Dendritic cell treated with granulocyte-macrophage colony-stimulating factor and Interleukin-4, amounts not matched to agents 40 ng/mL and 50 ng/mL, for 4 days (primary cell): ENCODE measurements around the gene FNIP1.

Experiments
- H3K27ac Mint-ChIP-seq: one replicate; pipeline ENCODE4 v1.8.0; 2022; ENCODE audit warnings: mild to moderate bottlenecking, mixed read lengths
- H3K27me3 Mint-ChIP-seq: one replicate; pipeline ENCODE4 v1.8.0; 2022; ENCODE audit warnings: mild to moderate bottlenecking, mixed read lengths
- H3K36me3 Mint-ChIP-seq: one replicate; pipeline ENCODE4 v1.8.0; 2022; ENCODE audit warnings: low read depth, mixed read lengths
- H3K4me1 Mint-ChIP-seq: one replicate; pipeline ENCODE4 v1.8.0; 2022; ENCODE audit warnings: low read depth, mixed read lengths
- H3K4me3 Mint-ChIP-seq: one replicate; pipeline ENCODE4 v1.8.0; 2022; ENCODE audit warnings: mild to moderate bottlenecking, moderate library complexity, mixed read lengths
- H3K9me3 Mint-ChIP-seq: one replicate; pipeline ENCODE4 v1.8.0; 2022; ENCODE audit warnings: mixed read lengths
- intact Hi-C: fragments of 100-400 bp; cut with micrococcal nuclease; formaldehyde crosslinking; loops from one replicate; pipeline ENCODE4 v1.15.0; 2022

The FNIP1 gene

GRCh38 chr5:131644822-131645221, 152.0 kb downstream of the FNIP1 start:
- Mint-ChIP-seq H3K36me3 (peaks cover 27% of the 10 kb centered on the region), H3K27ac (no peak overlapping the region), H3K4me3 (no peak overlapping the region)

DNA sequence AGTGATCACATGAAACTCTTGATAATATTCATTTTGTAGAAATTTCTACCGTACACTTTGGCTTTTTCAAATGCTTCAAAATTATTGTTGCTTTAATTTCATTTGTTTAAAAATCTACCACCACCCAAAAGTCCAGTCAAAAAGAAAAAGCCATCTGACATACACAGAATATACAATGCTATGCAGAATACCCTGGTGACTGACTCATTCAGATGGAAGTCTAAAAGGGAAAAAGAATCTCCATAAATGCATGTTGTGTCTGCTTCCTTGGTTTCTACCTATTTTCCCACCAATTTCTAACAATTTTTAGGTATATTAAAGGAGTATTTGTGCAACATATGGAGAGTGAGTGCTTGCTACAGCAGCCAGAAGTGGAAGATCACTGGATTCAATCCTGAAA, 152.4 kb downstream of the FNIP1 start:
- Mint-ChIP-seq H3K27me3 (no peaks in the 10 kb centered on the region), H3K27ac (no peak overlapping the region), H3K4me3 (no peak overlapping the region), H3K4me1 (peaks cover 20% of the 10 kb centered on the region), H3K9me3 (no peaks in the 10 kb centered on the region), H3K36me3 (peaks cover 23% of the 10 kb centered on the region)
- intact Hi-C loops = loop anchor here (1.0 kb wide), 1 partner anchor 8 kb away; no protein-coding TSS in a partner anchor

More at GRCh38 chr5:131644822-131645221, 152.0 kb downstream of the FNIP1 start:
- H3K27me3 Mint-ChIP-seq = no peaks in the 10 kb centered on the region
- no peaks in the 10 kb centered on the region for H3K9me3 Mint-ChIP-seq
- peaks cover 20% of the 10 kb centered on the region for H3K4me1 Mint-ChIP-seq
- intact Hi-C loops = loop anchor here (1.0 kb wide), 1 partner anchor 9 kb away; no protein-coding TSS in a partner anchor

DNA sequence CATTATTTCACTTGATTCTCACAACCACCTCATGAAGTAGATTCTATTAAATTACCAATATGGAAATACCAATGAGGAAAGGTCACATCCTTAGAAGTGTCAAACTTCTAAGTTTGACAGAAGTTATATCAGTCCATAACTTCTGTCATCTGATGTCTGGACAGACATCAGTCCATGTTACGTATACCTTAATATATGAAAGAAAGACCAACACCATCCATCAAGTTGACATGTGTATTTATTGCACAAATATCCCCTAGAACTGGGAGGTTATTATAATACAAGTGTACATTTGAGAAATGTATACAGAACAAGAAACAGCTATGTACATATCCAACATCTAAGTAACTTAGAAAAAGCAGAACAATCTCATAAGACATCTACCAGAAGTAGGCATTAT, 155.3 kb downstream of the FNIP1 start:
- Mint-ChIP-seq H3K27me3 (no peaks in the 10 kb centered on the region), H3K4me3 (no peak overlapping the region), H3K4me1 (peaks cover 6% of the 10 kb centered on the region), H3K9me3 (no peaks in the 10 kb centered on the region), H3K36me3 (peaks cover 15% of the 10 kb centered on the region), H3K27ac (no peak overlapping the region)
- intact Hi-C loops = no loop called here

DNA sequence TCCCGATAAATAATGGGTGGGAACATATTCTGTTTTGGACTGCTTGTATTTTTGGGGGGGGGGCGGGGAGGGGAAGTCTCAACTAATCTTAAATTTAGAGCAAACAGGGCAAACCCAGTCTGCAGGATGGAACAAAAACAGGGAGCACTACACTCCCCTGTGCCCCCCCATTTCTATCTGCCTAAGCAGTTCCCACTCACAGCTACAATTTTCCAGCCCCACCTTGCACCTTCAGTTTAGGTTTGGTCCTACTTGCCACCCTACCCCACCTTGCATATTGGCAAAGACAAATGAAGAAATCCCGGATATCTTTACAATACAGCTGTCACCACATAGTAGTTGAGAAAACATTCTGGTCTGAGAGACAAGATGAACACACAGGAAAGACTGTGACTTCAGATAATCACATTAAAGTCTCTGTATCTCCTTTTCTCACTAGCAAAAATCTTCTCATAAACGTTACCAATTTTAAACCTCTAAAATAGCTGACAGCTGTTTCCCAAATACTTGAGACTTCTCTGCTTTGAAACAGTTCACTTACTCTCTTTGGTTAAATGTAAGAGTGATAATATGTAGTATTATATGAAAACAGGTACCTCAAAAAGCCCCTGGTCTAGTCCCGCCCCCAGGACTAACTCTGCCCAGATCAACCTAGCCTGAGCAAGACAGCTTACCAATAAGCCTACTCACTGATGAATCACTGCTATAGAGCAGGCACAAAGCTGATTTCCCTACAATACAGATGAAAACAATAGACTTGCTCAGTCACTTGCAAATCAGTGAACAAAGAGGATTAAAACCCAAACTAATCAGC, 156.6 kb downstream of the FNIP1 start:
- H3K4me3 Mint-ChIP-seq = no peak overlapping the region
- no peaks in the 10 kb centered on the region for H3K27me3 Mint-ChIP-seq
- peaks cover 12% of the 10 kb centered on the region for H3K36me3 Mint-ChIP-seq

DNA sequence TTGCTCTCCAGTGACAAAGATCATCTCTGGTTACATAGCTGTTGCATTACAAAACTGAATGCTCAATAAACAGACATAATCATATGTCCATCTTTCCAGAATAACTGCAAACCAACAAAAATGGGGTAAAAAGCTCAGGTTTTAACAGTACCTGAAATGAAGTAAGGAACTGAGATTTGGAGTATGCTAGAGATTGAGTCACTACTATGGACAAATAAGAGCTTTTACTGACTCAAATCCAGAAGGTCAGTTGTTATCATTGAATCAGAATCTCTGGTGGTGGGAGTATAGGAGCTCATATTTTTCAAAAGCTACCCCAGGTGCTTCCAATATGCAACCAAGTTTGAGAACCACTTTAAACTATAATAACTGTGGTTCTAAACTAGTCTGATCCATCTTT, 157.7 kb downstream of the FNIP1 start:
- Mint-ChIP-seq H3K27me3 (no peaks in the 10 kb centered on the region), H3K4me1 (peaks cover 8% of the 10 kb centered on the region), H3K9me3 (no peaks in the 10 kb centered on the region), H3K36me3 (peaks cover 10% of the 10 kb centered on the region), H3K4me3 (no peak overlapping the region), H3K27ac (no peak overlapping the region)
- intact Hi-C loops = no loop called here

More for the DNA sequence above, 156.6 kb downstream of the FNIP1 start:
- peaks cover 8% of the 10 kb centered on the region for H3K4me1 Mint-ChIP-seq
- no peaks in the 10 kb centered on the region for H3K9me3 Mint-ChIP-seq
- no peak overlapping the region for H3K27ac Mint-ChIP-seq
- intact Hi-C loops = no loop called here

- peaks cover 15% of the 10 kb centered on the region for H3K36me3 Mint-ChIP-seq
- no peaks in the 10 kb centered on the region for H3K9me3 Mint-ChIP-seq
- H3K4me1 Mint-ChIP-seq = peaks cover 8% of the 10 kb centered on the region
- intact Hi-C loops = no loop called here
- no peak overlapping the region for H3K27ac Mint-ChIP-seq
- no peaks in the 10 kb centered on the region for H3K27me3 Mint-ChIP-seq
- no peak overlapping the region for H3K4me3 Mint-ChIP-seq
These were observed 159.1 kb downstream of the FNIP1 start for GRCh38 chr5:131637694-131638093.

- intact Hi-C loops = loop anchor here (1.0 to 2.0 kb wide), 2 partner anchors 8 to 161 kb away; partner anchors contain the start of gene FNIP1
- Mint-ChIP-seq H3K9me3 (no peaks in the 10 kb centered on the region), H3K36me3 (peaks cover 15% of the 10 kb centered on the region), H3K4me3 (peak overlapping the region; percentile 93), H3K27me3 (no peaks in the 10 kb centered on the region), H3K27ac (peak overlapping the region; percentile 98), H3K4me1 (peaks cover 8% of the 10 kb centered on the region)
These were observed 160.9 kb downstream of the FNIP1 start for GRCh38 chr5:131635684-131636572.

DNA sequence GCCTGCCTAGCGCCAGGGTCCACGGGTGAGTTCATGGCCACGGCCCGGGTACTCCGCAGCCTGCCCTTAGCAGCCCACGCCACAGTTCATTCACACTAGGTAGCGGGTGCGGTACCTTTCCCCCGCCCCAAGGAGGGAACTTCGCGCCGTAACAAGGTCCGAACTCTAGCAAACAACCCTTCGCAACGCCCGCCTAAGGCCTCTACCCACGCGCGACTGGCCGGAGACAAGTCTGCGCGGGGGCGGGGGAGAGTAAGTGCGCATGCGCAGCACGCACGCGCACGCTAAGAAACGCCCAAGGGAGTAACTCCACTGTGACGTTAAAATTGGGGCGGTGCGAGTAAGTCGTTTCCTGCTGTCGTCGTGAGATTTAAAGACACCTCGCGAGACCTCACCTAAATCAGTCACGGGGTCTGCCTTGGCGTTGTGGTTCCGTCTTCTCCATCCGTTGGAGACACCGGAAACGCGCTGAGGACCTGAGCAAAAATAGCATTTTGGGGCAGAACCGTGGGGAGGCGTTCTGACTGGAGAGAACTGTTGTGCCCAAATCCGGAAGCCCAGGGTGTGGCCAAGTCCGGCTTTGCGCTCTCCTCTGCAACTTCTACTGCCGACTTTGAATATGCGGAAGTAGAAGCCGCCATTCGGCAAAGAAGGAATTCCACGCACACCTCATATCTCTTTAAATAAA, 161.7 kb downstream of the FNIP1 start, which contains the start of gene RAPGEF6:
TSS of gene RAPGEF6 (minus strand) at position 234 of the 688 bp plus-strand sequence. CDS start at position 35, 199 bp downstream.
- Mint-ChIP-seq H3K27me3 (no peaks in the 10 kb centered on the region), H3K4me1 (peaks cover 8% of the 10 kb centered on the region), H3K27ac (peak within 1 kb of the TSS; percentile 98), H3K9me3 (no peaks in the 10 kb centered on the region), H3K36me3 (peaks cover 15% of the 10 kb centered on the region), H3K4me3 (peak within 1 kb of the TSS; percentile 93)
- intact Hi-C loops = loop anchor here (2.0 kb wide), 1 partner anchor 162 kb away; the partner anchor contains the start of gene FNIP1

DNA sequence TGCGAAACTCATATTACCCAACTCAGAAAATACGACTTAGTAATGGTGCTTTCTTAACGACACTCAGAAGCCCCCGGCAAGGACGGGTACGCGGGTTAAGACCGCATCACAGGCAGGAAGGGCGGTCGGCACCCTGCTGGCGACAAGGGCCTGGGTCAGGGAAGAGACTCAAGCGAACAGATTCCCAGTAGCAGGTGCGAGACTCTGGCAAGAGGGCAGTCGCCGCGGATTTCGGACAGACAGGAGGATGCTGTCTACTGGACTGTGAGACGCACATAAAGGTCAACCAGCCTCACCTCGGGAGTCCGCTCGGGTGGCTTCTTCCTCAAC, 162.2 kb downstream of the FNIP1 start:
- no peaks in the 10 kb centered on the region for H3K9me3 Mint-ChIP-seq
- H3K27me3 Mint-ChIP-seq = no peaks in the 10 kb centered on the region
- peaks cover 15% of the 10 kb centered on the region for H3K36me3 Mint-ChIP-seq
- H3K4me3 Mint-ChIP-seq = peak overlapping the region; percentile 93
- intact Hi-C loops = loop anchor here (2.0 kb wide), 1 partner anchor 162 kb away; the partner anchor contains the start of gene FNIP1
- peaks cover 8% of the 10 kb centered on the region for H3K4me1 Mint-ChIP-seq
- H3K27ac Mint-ChIP-seq = peak overlapping the region; percentile 98

- Mint-ChIP-seq H3K36me3 (peaks cover 19% of the 10 kb centered on the region), H3K27me3 (no peaks in the 10 kb centered on the region), H3K4me3 (peak overlapping the region; percentile 93), H3K27ac (peak overlapping the region; percentile 98), H3K9me3 (no peaks in the 10 kb centered on the region), H3K4me1 (peaks cover 11% of the 10 kb centered on the region)
- intact Hi-C loops = loop anchor here (2.0 kb wide), 1 partner anchor 163 kb away; the partner anchor contains the start of gene FNIP1
These were observed 162.6 kb downstream of the FNIP1 start for GRCh38 chr5:131634238-131634637.

- Mint-ChIP-seq H3K9me3 (no peaks in the 10 kb centered on the region), H3K4me3 (peak overlapping the region; percentile 93)
These were observed 163.0 kb downstream of the FNIP1 start for GRCh38 chr5:131633830-131634229.

DNA sequence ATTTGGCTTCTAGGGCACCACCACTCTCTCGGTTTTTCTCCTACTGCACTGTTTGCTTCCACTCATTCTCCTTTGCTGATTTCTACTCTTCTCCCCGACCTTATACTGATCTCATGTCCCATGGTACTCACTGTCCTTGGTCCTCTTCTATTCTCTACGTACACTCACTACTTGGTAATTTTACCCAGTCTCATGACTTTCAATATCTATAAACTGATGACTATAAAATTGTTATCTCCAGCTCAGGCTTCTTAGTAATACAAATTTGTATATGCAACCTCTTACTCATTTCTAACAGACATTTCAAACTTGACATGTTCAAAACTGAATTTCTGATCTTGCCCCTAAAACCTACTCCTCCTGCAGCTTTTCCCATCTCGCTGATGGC, 165.9 kb downstream of the FNIP1 start:
- intact Hi-C loops = no loop called here
- Mint-ChIP-seq H3K4me1 (peaks cover 8% of the 10 kb centered on the region), H3K27me3 (no peaks in the 10 kb centered on the region)

More at GRCh38 chr5:131633830-131634229, 163.0 kb downstream of the FNIP1 start:
- peaks cover 23% of the 10 kb centered on the region for H3K36me3 Mint-ChIP-seq
- H3K4me1 Mint-ChIP-seq = peaks cover 15% of the 10 kb centered on the region
- H3K27me3 Mint-ChIP-seq = no peaks in the 10 kb centered on the region
- peak overlapping the region; percentile 98 for H3K27ac Mint-ChIP-seq
- intact Hi-C loops = loop anchor here (2.0 kb wide), 1 partner anchor 163 kb away; the partner anchor contains the start of gene FNIP1

DNA sequence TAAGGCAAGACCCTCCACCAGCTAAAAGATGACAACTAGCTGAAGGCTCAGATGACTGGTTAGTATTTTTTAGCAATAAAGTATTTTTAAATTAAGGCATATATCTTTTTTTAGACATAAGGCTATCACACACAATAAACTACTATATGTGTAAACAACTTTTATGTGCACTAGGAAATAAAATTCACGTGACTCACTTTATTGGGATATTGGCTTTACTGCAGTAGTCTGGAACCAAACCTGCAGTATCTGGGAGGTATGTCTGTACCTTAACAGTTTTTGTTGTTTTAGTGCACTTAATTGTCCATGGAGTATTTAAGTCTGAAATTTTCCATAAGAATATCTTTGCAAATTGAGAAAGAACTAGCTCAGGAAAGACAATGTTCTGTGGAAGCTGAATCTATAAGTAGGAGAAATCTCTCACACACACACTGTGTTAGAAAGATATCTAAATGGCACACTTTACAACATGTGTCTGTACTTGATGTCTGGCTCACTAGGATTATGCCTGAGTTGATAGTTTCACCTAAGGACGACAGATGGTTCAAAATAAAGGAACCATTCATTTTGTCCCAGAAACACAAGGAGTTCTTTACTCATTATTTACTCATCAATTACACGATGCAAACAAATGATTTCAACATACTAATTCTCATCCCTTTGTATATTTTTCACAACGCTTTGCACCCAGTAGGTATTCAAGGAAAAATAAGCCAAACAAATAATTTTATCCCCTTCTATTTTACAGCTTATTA, 166.4 kb downstream of the FNIP1 start:
- Mint-ChIP-seq H3K27ac (no peak overlapping the region), H3K9me3 (no peaks in the 10 kb centered on the region), H3K27me3 (no peaks in the 10 kb centered on the region), H3K36me3 (peaks cover 30% of the 10 kb centered on the region), H3K4me3 (no peak overlapping the region), H3K4me1 (peaks cover 8% of the 10 kb centered on the region)
- intact Hi-C loops = no loop called here

More for the DNA sequence above, 165.9 kb downstream of the FNIP1 start:
- Mint-ChIP-seq H3K4me3 (no peak overlapping the region), H3K27ac (no peak overlapping the region), H3K9me3 (no peaks in the 10 kb centered on the region), H3K36me3 (peaks cover 26% of the 10 kb centered on the region)
